Subcutaneous abdominal adipose tissue (tissue), 5 donors: ENCODE measurements around the gene ABCG1.

Experiments used
- H3K27ac ChIP-seq: one replicate; pipeline ENCODE4 v1.7.0; 2013; ENCODE audit warnings: low read depth, mild to moderate bottlenecking, inconsistent platforms, low read length, moderate library complexity
- H3K27me3 ChIP-seq, 5 donors: one replicate each; pipeline ENCODE4 v1.7.0; 2013; ENCODE audit warnings: low read length in 5 of 5, inconsistent platforms in 1 of 5; ENCODE audit not compliant: control insufficient read depth in 5 of 5, insufficient read depth in 4 of 5
- H3K36me3 ChIP-seq, 5 donors: one replicate each; pipeline ENCODE4 v1.7.0; 2013; ENCODE audit warnings: low read length in 5 of 5; ENCODE audit not compliant: control insufficient read depth in 5 of 5, insufficient read depth in 5 of 5
- H3K4me1 ChIP-seq, 5 donors: one replicate each; pipeline ENCODE4 v1.7.0; 2013; ENCODE audit warnings: low read length in 5 of 5, mild to moderate bottlenecking in 3 of 5, moderate library complexity in 1 of 5; ENCODE audit not compliant: control insufficient read depth in 5 of 5, insufficient read depth in 5 of 5
- H3K4me3 ChIP-seq, 5 donors: one replicate each; pipeline ENCODE4 v1.7.0; 2013; ENCODE audit warnings: low read length in 5 of 5, low read depth in 1 of 5
- H3K9ac ChIP-seq, 5 donors: one replicate each; pipeline ENCODE4 v1.7.0; 2013; ENCODE audit warnings: low read length in 5 of 5, mild to moderate bottlenecking in 4 of 5, moderate library complexity in 3 of 5
- H3K9me3 ChIP-seq, 5 donors: one replicate each; pipeline ENCODE4 v1.7.0; 2013; ENCODE audit warnings: low read length in 5 of 5; ENCODE audit not compliant: control insufficient read depth in 5 of 5
- donor health status: healthy.
- donor health status: healthy.
- donor health status: healthy.
- donor health status: healthy.
- donor health status: healthy.

Gene ABCG1

GRCh38 chr21:42201615-42202161 lies 17.3 kb upstream of the ABCG1 start:
- H3K4me1 ChIP-seq: peaks cover 0 to 20% (median 14%) of the 10 kb centered on the region in 5 donors
- H3K27ac ChIP-seq: no peak overlapping the region
- no peaks in the 10 kb centered on the region for H3K36me3 ChIP-seq
- H3K27me3 ChIP-seq: peaks cover 0 to 2% (median 0%) of the 10 kb centered on the region in 5 donors
- H3K4me3 ChIP-seq: no peak overlapping the region
- H3K9me3 ChIP-seq: no peaks in the 10 kb centered on the region
- H3K9ac ChIP-seq: no peak overlapping the region

GRCh38 chr21:42202321-42202720 lies 16.6 kb upstream of the ABCG1 start:
- Histone ChIP-seq H3K9me3 (no peaks in the 10 kb centered on the region), H3K9ac (no peak overlapping the region), H3K27ac (no peak overlapping the region), H3K4me3 (no peak overlapping the region), H3K36me3 (no peaks in the 10 kb centered on the region), H3K27me3 (peaks cover 0 to 2% (median 0%) of the 10 kb centered on the region in 5 donors), H3K4me1 (peaks cover 0 to 20% (median 14%) of the 10 kb centered on the region in 5 donors)

DNA sequence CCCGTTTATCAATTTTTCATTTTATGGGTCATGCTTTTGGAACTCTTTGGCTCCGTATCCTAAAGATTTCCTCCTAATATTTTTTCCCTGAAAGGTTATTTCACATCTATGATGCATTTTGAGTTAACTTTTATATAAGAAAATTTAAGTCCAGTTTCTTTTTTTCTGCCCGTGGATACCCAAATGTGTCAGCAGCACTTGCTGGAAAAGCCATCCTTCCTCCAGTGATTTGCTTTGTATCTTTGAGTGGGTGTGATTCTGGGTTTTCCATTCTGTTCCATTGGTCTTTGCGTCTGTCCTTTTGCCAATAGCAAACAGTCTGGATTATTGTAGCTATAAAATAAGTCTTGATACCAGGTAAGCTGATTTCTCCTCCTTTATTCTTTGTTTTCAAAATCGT lies 15.6 kb upstream of the ABCG1 start:
- Histone ChIP-seq H3K9me3 (no peaks in the 10 kb centered on the region), H3K27me3 (peaks cover 0 to 2% (median 0%) of the 10 kb centered on the region in 5 donors), H3K4me1 (peaks cover 0 to 20% (median 14%) of the 10 kb centered on the region in 5 donors), H3K4me3 (no peak overlapping the region), H3K36me3 (no peaks in the 10 kb centered on the region), H3K9ac (no peak overlapping the region), H3K27ac (no peak overlapping the region)

GRCh38 chr21:42203936-42204335 lies 15.0 kb upstream of the ABCG1 start:
- peaks cover 0 to 15% (median 12%) of the 10 kb centered on the region in 5 donors for H3K4me1 ChIP-seq
- no peaks in the 10 kb centered on the region for H3K36me3 ChIP-seq
- H3K4me3 ChIP-seq: no peak overlapping the region
- H3K9me3 ChIP-seq: no peaks in the 10 kb centered on the region
- no peak overlapping the region for H3K9ac ChIP-seq
- peaks cover 0 to 2% (median 0%) of the 10 kb centered on the region in 5 donors for H3K27me3 ChIP-seq
- no peak overlapping the region for H3K27ac ChIP-seq

DNA sequence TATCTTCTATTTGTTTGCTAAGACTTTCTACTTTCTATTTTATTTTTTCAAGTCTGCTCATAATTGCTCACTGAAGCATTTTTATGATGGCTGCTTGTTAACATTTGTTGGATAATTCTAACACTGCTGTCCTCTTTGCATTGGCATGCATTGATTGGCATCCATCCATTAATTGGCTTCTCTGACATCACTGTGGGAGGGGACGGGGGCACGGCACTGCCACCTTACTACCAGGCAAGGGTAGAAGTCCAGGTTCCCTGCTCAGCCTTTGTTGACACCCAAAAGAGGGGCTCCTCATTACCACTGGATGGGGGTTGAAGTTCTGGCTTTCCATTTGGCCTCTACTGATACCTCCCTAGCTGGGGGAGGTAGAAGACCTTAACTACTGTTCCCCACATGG lies 11.5 kb upstream of the ABCG1 start:
- Histone ChIP-seq H3K4me3 (no peak overlapping the region), H3K27me3 (no peaks in the 10 kb centered on the region), H3K27ac (no peak overlapping the region), H3K9ac (no peak overlapping the region), H3K4me1 (peaks cover 0 to 3% (median 0%) of the 10 kb centered on the region in 5 donors), H3K9me3 (no peaks in the 10 kb centered on the region), H3K36me3 (no peaks in the 10 kb centered on the region)

GRCh38 chr21:42208036-42208435 lies 10.9 kb upstream of the ABCG1 start:
- no peak overlapping the region for H3K4me3 ChIP-seq
- H3K36me3 ChIP-seq: no peaks in the 10 kb centered on the region
- H3K27me3 ChIP-seq: no peaks in the 10 kb centered on the region
- H3K9ac ChIP-seq: no peak overlapping the region
- no peaks in the 10 kb centered on the region for H3K9me3 ChIP-seq
- H3K27ac ChIP-seq: no peak overlapping the region
- H3K4me1 ChIP-seq: peaks cover 0 to 3% (median 0%) of the 10 kb centered on the region in 5 donors

DNA sequence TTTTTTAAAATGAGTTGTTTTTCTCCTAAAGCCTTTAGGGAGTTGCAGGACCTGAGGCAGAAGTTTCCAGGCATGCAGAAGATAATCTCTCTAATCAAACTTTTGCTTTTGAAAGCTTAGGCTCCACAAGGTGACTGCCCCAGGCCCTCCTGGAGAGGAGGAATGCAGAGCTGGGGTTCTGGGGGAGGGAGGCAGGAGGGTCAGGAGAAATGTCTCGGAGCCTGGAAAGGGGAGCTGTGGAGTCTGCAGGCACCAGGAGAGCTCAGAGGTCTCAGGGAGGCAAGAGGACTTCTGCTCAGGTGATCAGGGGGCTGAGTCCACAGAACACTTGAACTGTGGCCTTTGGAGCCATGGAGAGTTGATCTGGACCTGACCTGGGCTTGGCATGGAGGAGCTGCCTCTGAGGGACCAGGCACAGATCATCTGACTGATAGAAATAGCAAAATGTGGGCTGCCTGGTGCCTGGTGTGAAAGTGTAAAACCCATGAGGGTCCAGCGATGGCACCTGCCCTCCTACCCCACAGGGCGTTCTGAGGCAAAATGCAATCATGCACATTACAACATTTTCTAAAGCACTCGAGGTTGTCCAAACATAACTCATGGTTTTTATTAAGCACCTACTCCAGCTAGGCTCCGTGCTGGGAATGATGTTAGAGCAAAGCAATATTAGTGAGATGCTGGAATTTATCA lies 10.0 kb upstream of the ABCG1 start:
- H3K4me3 ChIP-seq: no peak overlapping the region
- H3K36me3 ChIP-seq: no peaks in the 10 kb centered on the region
- peaks cover 0 to 3% (median 0%) of the 10 kb centered on the region in 5 donors for H3K4me1 ChIP-seq
- H3K27me3 ChIP-seq: no peaks in the 10 kb centered on the region
- H3K9me3 ChIP-seq: no peaks in the 10 kb centered on the region
- no peak overlapping the region for H3K27ac ChIP-seq
- H3K9ac ChIP-seq: no peak overlapping the region

DNA sequence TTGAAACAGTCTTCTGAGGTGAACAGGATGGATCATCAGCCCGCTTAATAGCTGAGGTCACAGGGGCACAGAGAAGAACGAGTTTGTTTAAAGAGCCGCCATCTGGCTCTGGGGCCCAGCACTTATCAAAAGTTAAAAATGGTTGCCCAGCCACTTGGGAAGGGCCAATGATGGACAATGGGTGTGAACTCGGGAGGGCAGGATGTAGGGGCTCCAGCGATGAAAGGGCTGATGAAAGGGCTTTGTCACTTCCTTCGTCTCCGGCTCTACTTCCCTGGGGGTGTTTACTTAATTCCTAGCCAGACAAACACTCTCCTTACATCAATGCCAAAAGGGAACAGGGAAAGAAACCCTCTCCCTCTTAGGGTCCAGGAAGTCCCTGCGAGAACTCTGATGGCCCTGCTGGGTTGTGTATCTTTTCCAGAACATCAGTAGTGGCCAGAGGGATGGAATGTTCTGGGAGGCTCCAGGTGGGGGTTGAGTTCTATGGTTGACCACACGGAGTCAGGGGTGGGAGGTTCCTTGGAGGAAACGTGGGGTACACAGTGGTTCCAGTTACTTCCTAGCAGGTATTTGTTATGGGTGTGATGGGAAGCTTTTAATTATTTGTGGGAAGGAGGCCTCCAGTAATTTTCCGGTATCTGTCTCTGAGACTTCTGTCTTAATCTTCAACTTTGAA lies 9.0 kb upstream of the ABCG1 start:
- no peaks in the 10 kb centered on the region for H3K27me3 ChIP-seq
- peaks cover 0 to 3% (median 0%) of the 10 kb centered on the region in 5 donors for H3K4me1 ChIP-seq
- no peak overlapping the region for H3K9ac ChIP-seq
- no peak overlapping the region for H3K27ac ChIP-seq
- H3K9me3 ChIP-seq: no peaks in the 10 kb centered on the region
- no peak overlapping the region for H3K4me3 ChIP-seq
- H3K36me3 ChIP-seq: no peaks in the 10 kb centered on the region

- H3K9me3 ChIP-seq: no peaks in the 10 kb centered on the region
- no peaks in the 10 kb centered on the region for H3K36me3 ChIP-seq
- H3K4me3 ChIP-seq: no peak overlapping the region
- H3K9ac ChIP-seq: no peak overlapping the region
- peaks cover 0 to 3% (median 0%) of the 10 kb centered on the region in 5 donors for H3K4me1 ChIP-seq
- H3K27ac ChIP-seq: no peak overlapping the region
- peaks cover 0 to 2% (median 0%) of the 10 kb centered on the region in 5 donors for H3K27me3 ChIP-seq
Observed at GRCh38 chr21:42212266-42212665, 6.7 kb upstream of the ABCG1 start.

GRCh38 chr21:42213082-42213774 lies 5.7 kb upstream of the ABCG1 start:
- Histone ChIP-seq H3K9ac (no peak overlapping the region), H3K36me3 (no peaks in the 10 kb centered on the region), H3K27ac (no peak overlapping the region), H3K4me1 (peaks cover 0 to 3% (median 0%) of the 10 kb centered on the region in 5 donors), H3K4me3 (no peak overlapping the region), H3K9me3 (no peaks in the 10 kb centered on the region), H3K27me3 (peaks cover 0 to 4% (median 0%) of the 10 kb centered on the region in 5 donors)
